GOT3 (cell line): ENCODE data around the gene C2CD5.

Experiments
- DNase-seq: peaks from one replicate; lab custom pipeline; 2025; ENCODE audit warnings: mixed read lengths; lab: John Stamatoyannopoulos, UW

The C2CD5 gene

DNA sequence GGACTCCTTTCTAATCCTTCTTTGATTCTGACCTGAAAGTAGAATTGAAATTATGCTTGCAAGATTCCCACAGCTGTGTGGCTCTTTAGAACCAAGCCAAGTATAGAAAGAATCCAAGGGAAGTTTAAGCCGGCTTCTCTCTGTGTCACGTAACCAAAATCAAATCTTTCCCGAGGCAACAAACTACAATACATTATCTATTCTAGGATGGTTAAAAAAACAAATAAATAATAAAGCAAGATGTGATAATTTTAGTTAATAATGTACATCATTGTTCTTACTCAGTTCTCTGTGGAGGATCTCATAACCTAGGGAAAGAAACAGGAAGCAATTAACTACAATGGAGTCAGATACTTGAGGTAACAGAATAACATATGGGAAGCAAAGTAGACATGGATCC lies 131.8 kb downstream of the C2CD5 start:
- no peak for DNase-seq

GRCh38 chr12:22410486-22410885 lies 133.9 kb downstream of the C2CD5 start:
- no peak for DNase-seq

GRCh38 chr12:22409377-22410164 lies 134.8 kb downstream of the C2CD5 start:
- DNase-seq: no peak

DNA sequence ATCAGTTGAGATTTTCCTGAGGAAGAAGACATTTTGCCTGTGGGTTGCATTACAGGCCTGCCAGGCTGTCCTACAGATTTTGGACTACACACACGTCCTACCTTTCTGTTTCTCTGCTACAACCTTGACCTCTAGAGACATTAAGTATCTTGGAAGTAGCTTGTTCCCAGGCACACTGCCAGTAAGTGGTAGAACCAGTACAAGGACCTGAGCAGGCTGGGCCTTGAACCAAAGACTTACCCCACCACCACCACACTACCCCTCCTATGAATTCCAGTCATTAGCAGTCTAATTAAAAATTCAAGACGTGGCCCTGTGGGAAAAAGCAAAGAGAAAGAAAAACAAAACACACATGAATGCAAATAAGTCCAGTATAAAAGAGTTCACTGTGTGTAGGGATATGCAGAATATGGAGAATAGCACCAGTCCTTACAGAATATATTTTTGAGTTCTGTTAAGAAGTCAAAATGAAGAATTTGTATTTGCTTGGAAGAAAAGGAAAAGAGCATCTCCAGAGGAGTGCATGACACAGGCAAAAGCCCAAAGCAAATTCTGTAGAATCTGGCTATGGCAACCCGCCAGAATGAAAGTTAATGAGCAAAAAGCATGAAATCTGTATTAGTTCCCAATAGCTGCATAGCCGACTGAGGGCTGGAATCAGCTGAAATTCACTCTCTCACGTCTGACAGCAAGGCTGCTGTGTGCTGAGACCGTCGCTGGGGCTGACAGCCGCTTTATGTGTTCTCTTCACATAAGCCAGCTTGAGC lies 135.5 kb downstream of the C2CD5 start:
- DNase-seq: no peak

GRCh38 chr12:22407397-22407796 lies 136.9 kb downstream of the C2CD5 start:
- DNase-seq: no peak

DNA sequence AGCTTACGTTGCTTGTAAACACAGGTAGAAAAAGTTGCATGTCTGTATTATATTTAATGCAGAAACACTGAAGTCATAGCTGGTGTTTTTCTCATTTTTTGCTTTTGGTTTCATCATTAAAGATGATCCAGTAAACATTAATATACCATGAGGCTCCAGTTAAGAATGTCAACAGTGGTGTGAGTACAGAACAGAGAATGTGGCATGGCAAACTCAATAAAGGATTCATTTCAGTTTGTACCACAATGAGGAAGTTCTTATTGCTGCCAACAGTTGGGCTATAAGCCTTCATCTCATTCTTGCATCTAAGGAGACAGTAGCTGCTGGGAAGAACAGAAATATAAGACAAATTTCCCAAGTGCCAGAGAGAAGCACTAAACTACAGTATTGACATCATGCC lies 137.7 kb downstream of the C2CD5 start:
- DNase-seq: no peak

- DNase-seq: no peak
These were observed 144.7 kb downstream of the C2CD5 start for GRCh38 chr12:22399464-22400180.
